Measurements from ENCODE around the gene NPIPB5. TPM values are rescaled to one million over a fixed set of nuclear protein-coding genes. Genes with fewer than 3 reads are reported as not detected.
"Not testable (repeated sequence)": the region's sequence is repeated elsewhere in the genome, so short reads cannot be mapped to it uniquely, and the experiment has no call there.

NPIPB5 gene
- total and polyA plus RNA-seq, 9 of the 15 experiments (the other 6 are each of a cell fraction or from before 2014, with no cell fraction given): 4.6 to 117 (median 73.4) TPM

GRCh38 chr16:22537996-22538395, 27.3 kb downstream of the NPIPB5 start:
- H3K79me2 ChIP-seq (ENCODE audit: control insufficient read depth, insufficient read depth, low read length); BruUV-seq (replicated peaks); intact Hi-C loops (cut with micrococcal nuclease); H3K4me3 ChIP-seq; ATAC-seq; H3K27me3 ChIP-seq (ENCODE audit: control insufficient read depth in 2 of 2, insufficient read depth in 2 of 2, low read length in 2 of 2); H2AFZ ChIP-seq (ENCODE audit: low read depth, low read length); H3K4me1 ChIP-seq (replicated peaks in 1 of 2; ENCODE audit: control insufficient read depth in 2 of 2, insufficient read depth in 2 of 2, low read length in 2 of 2); H3K27ac ChIP-seq (ENCODE audit: extremely low read depth, low read depth, low read length); H3K9me3 ChIP-seq (replicated peaks; ENCODE audit: control insufficient read depth, insufficient read depth, low read depth, low read length); CTCF ChIA-PET (ENCODE audit: low intra/inter-chr PET ratio); H3K36me3 ChIP-seq (ENCODE audit: control insufficient read depth, insufficient read depth, low read length); DNase-seq (ENCODE audit: extremely low read depth in 1 of 4, low spot score in 3 of 4); H3K9ac ChIP-seq (ENCODE audit: insufficient read depth in 1 of 2, low read depth in 2 of 2, low read length in 2 of 2); POLR2A ChIA-PET; in situ Hi-C loops (cut with MboI); FAIRE-seq; H4K20me1 ChIP-seq (replicated peaks; ENCODE audit: control insufficient read depth, insufficient read depth, low read length); H3K9me1 ChIP-seq (ENCODE audit: control insufficient read depth, insufficient read depth, low read length); H3K4me2 ChIP-seq (ENCODE audit: insufficient read depth, low read length): not testable (repeated sequence)
- WGBS (ENCODE audit: insufficient coverage, low coverage, missing lambda C conversion rate): 61% methylated on average over 4 of the region's 4 CpGs
- TF ChIP-seq POLR2A (conservative IDR thresholded peaks at IDR 0.05): peak; percentile 49; the same call in 1 of the 2 replicates
- TF ChIP-seq SUPT5H (IDR thresholded peaks at IDR 0.05): 0 out of 2 replicates have a peak, but pooled peaks have one; percentile 34

GRCh38 chr16:22544809-22545208, 34.1 kb downstream of the NPIPB5 start:
- H3K9ac ChIP-seq (ENCODE audit: insufficient read depth in 1 of 2, low read depth in 2 of 2, low read length in 2 of 2); intact Hi-C loops (cut with micrococcal nuclease); BruUV-seq (replicated peaks); H3K4me3 ChIP-seq; FAIRE-seq; H3K9me3 ChIP-seq (replicated peaks; ENCODE audit: control insufficient read depth, insufficient read depth, low read depth, low read length); H3K27ac ChIP-seq (ENCODE audit: extremely low read depth, low read depth, low read length); POLR2A ChIA-PET; H3K27me3 ChIP-seq (ENCODE audit: control insufficient read depth in 2 of 2, insufficient read depth in 2 of 2, low read length in 2 of 2); H3K36me3 ChIP-seq (ENCODE audit: control insufficient read depth, insufficient read depth, low read length); H3K4me2 ChIP-seq (ENCODE audit: insufficient read depth, low read length); ATAC-seq; CTCF ChIA-PET (ENCODE audit: low intra/inter-chr PET ratio); H3K9me1 ChIP-seq (ENCODE audit: control insufficient read depth, insufficient read depth, low read length); H3K79me2 ChIP-seq (ENCODE audit: control insufficient read depth, insufficient read depth, low read length); DNase-seq (ENCODE audit: extremely low read depth in 1 of 4, low spot score in 3 of 4); H4K20me1 ChIP-seq (replicated peaks; ENCODE audit: control insufficient read depth, insufficient read depth, low read length); H2AFZ ChIP-seq (ENCODE audit: low read depth, low read length); in situ Hi-C loops (cut with MboI); H3K4me1 ChIP-seq (replicated peaks in 1 of 2; ENCODE audit: control insufficient read depth in 2 of 2, insufficient read depth in 2 of 2, low read length in 2 of 2): not testable (repeated sequence)
- WGBS (ENCODE audit: insufficient coverage, low coverage, missing lambda C conversion rate): 0% methylated on average over 1 of the region's 2 CpGs

Measured in K562 (cell line).